ENCODE data around the gene TMED10. TPM values are rescaled to one million over a fixed set of nuclear protein-coding genes. Genes with fewer than 3 reads are reported as not detected.
"Not testable (repeated sequence)": the region's sequence is repeated elsewhere in the genome, so short reads cannot be mapped to it uniquely, and the experiment has no call there.

Gene TMED10
- total and polyA plus RNA-seq, 2 donors from 2014 or later: 222 to 401 TPM

DNA sequence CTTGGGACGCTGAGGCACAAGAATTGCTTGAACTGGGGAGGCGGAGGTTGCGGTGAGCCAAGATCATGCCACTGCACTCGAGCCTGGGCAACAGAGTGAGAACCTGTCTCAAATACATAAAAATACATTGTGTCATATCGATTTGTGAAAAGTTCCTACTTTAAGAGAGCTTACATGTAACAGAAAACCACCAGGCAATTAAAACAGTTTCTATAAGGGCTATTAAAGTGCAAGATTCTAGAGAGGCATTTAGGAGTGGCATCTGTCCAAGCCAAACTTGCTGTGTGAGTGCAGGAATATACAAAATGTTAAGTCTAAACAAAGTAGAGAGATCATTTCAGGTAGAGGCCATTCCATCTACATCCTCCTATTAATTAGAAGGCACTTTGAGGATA is 47.8 kb downstream of the TMED10 start:
- Histone ChIP-seq H3K4me3 (ENCODE audit: low read length in 3 of 3) (no peak overlapping the region), H3K36me3 (ENCODE audit: control insufficient read depth in 2 of 3, insufficient read depth in 3 of 3, low read length in 3 of 3) (peaks cover 2 to 4% (median 3%) of the 10 kb centered on the region in 3 donors), H3K4me1 (ENCODE audit: control insufficient read depth in 2 of 3, insufficient read depth in 2 of 3, low read depth in 1 of 3, low read length in 3 of 3) (peaks cover 0 to 9% (median 6%) of the 10 kb centered on the region in 3 donors), H3K27ac (ENCODE audit: low read depth in 2 of 2, low read length in 2 of 2) (no peak overlapping the region), H3K9ac (ENCODE audit: low read length in 3 of 3) (no peak overlapping the region), H3K9me3 (ENCODE audit: control insufficient read depth in 2 of 3, insufficient read depth in 1 of 3, low read length in 3 of 3) (no peaks in the 10 kb centered on the region), H3K27me3 (ENCODE audit: control insufficient read depth, insufficient read depth, low read length) (no peaks in the 10 kb centered on the region)
- DNase-seq (no peak), FAIRE-seq (no peak)
- TF ChIP-seq, protein P1, sequence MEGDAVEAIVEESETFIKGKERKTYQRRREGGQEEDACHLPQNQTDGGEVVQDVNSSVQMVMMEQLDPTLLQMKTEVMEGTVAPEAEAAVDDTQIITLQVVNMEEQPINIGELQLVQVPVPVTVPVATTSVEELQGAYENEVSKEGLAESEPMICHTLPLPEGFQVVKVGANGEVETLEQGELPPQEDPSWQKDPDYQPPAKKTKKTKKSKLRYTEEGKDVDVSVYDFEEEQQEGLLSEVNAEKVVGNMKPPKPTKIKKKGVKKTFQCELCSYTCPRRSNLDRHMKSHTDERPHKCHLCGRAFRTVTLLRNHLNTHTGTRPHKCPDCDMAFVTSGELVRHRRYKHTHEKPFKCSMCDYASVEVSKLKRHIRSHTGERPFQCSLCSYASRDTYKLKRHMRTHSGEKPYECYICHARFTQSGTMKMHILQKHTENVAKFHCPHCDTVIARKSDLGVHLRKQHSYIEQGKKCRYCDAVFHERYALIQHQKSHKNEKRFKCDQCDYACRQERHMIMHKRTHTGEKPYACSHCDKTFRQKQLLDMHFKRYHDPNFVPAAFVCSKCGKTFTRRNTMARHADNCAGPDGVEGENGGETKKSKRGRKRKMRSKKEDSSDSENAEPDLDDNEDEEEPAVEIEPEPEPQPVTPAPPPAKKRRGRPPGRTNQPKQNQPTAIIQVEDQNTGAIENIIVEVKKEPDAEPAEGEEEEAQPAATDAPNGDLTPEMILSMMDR (IDR thresholded peaks at IDR 0.05; ENCODE audit: borderline replicate concordance, extremely low read depth, insufficient read depth): no peak
- intact Hi-C loops (cut with DNase I): no loop called here

DNA sequence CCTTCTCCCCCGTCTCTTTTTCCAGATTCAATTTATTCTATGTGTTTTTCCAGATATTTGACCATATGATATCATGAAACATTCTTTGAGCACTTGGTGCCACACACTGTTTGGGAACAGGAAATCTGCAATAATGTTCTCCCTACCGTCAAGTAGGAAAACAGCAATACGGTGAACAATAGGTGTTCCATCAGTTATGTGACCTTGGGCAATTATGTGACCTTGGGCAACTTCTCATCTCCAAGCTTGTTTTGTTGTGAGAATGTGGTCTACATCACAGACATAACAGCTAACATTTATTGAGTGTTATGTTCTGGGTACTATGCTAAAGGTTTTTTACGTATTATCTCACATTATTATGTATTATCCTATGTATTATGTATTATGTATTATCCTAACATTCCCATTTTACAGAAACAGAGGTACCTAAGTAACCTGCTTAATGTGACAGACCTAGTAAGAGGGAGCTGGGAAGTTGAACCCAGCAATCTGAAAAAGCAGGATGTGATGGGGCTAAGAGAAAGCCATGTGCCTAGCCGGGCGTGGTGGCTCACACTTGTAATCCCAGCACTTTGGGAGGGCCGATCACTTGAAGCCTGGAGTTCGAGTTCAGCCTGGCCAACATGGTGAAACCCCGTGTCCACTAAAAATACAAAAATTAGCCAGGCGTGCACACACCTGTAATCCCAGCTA is 48.4 kb downstream of the TMED10 start:
- Histone ChIP-seq H3K9me3 (ENCODE audit: control insufficient read depth in 2 of 3, insufficient read depth in 1 of 3, low read length in 3 of 3) (no peaks in the 10 kb centered on the region), H3K27ac (ENCODE audit: low read depth in 2 of 2, low read length in 2 of 2) (no peak overlapping the region), H3K4me1 (ENCODE audit: control insufficient read depth in 2 of 3, insufficient read depth in 2 of 3, low read depth in 1 of 3, low read length in 3 of 3) (peaks cover 0 to 9% (median 6%) of the 10 kb centered on the region in 3 donors), H3K4me3 (ENCODE audit: low read length in 3 of 3) (peak overlapping the region in 2 of 3 donors; percentile 92 to 98), H3K27me3 (ENCODE audit: control insufficient read depth, insufficient read depth, low read length) (no peaks in the 10 kb centered on the region), H3K36me3 (ENCODE audit: control insufficient read depth in 2 of 3, insufficient read depth in 3 of 3, low read length in 3 of 3) (peaks cover 0 to 3% (median 0%) of the 10 kb centered on the region in 3 donors), H3K9ac (ENCODE audit: low read length in 3 of 3) (peak overlapping the region; percentile 0 to 96 (median 54))
- TF ChIP-seq, protein P1 (IDR thresholded peaks at IDR 0.05; ENCODE audit: borderline replicate concordance, extremely low read depth, insufficient read depth): no peak
- DNase-seq: no peak
- intact Hi-C loops (cut with DNase I): no loop called here
- FAIRE-seq: no peak

DNA sequence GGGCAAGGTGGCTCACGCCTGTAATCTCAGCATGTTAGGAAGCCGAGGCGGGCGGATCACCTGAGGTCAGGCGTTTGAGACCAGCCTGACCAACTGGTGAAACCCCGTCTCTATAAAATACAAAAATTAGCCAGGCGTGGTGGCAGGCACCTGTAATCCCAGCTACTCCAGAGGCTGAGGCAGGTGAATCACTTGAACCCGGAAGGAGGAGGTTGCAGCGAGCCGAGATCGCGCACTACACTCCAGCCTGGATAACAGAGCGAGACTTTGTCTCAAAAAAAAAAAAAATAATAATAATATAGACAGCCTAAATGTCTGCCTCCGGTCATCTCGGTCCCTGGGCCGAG is 49.0 kb downstream of the TMED10 start:
- Histone ChIP-seq H3K4me3 (ENCODE audit: low read length in 3 of 3) (peak overlapping the region; percentile 92 to 98 (median 95)), H3K9ac (ENCODE audit: low read length in 3 of 3) (peak overlapping the region; percentile 86 to 96 (median 95)), H3K27ac (ENCODE audit: low read depth in 2 of 2, low read length in 2 of 2) (peak overlapping the region; percentile 94 to 97)
- peak in 1 of 5 donors; percentile 67 for DNase-seq
- H3K4me1 ChIP-seq (ENCODE audit: control insufficient read depth in 2 of 3, insufficient read depth in 2 of 3, low read depth in 1 of 3, low read length in 3 of 3); FAIRE-seq; H3K36me3 ChIP-seq (ENCODE audit: control insufficient read depth in 2 of 3, insufficient read depth in 3 of 3, low read length in 3 of 3); intact Hi-C loops (cut with DNase I); H3K9me3 ChIP-seq (ENCODE audit: control insufficient read depth in 2 of 3, insufficient read depth in 1 of 3, low read length in 3 of 3); H3K27me3 ChIP-seq (ENCODE audit: control insufficient read depth, insufficient read depth, low read length): not testable (repeated sequence)

GRCh38 chr14:75126679-75127473 is 49.5 kb downstream of the TMED10 start, which contains the start of gene NEK9:
Gene NEK9, minus strand, starts transcription at chr14:75127048. Its CDS starts 127 bp downstream, at chr14:75126921.
- no peak for FAIRE-seq
- intact Hi-C loops (cut with DNase I): no loop called here

More at GRCh38 chr14:75126679-75127473, 49.5 kb downstream of the TMED10 start, which contains the start of gene NEK9:
- Histone ChIP-seq H3K4me1 (ENCODE audit: control insufficient read depth in 2 of 3, insufficient read depth in 2 of 3, low read depth in 1 of 3, low read length in 3 of 3) (peaks cover 0 to 9% (median 6%) of the 10 kb centered on the region in 3 donors), H3K27me3 (ENCODE audit: control insufficient read depth, insufficient read depth, low read length) (no peaks in the 10 kb centered on the region), H3K9ac (ENCODE audit: low read length in 3 of 3) (peak within 1 kb of the TSS; percentile 86 to 96 (median 95)), H3K9me3 (ENCODE audit: control insufficient read depth in 2 of 3, insufficient read depth in 1 of 3, low read length in 3 of 3) (no peaks in the 10 kb centered on the region), H3K4me3 (ENCODE audit: low read length in 3 of 3) (peak within 1 kb of the TSS; percentile 92 to 98 (median 95)), H3K36me3 (ENCODE audit: control insufficient read depth in 2 of 3, insufficient read depth in 3 of 3, low read length in 3 of 3) (peaks cover 0 to 3% (median 0%) of the 10 kb centered on the region in 3 donors), H3K27ac (ENCODE audit: low read depth in 2 of 2, low read length in 2 of 2) (peak within 1 kb of the TSS; percentile 94 to 97)
- peak; percentile 94 to 96 (median 95) for DNase-seq
- TF ChIP-seq, protein P1 (IDR thresholded peaks at IDR 0.05; ENCODE audit: borderline replicate concordance, extremely low read depth, insufficient read depth): no peak

All from kidney (tissue), 14 donors.